ENCODE measurements around the gene TADA3. TPM values are rescaled to one million over a fixed set of nuclear protein-coding genes. Genes with fewer than 3 reads are reported as not detected.

TADA3 gene
- total RNA-seq, 2 donors from 2014 or later = 44.2 to 48.8 TPM

DNA sequence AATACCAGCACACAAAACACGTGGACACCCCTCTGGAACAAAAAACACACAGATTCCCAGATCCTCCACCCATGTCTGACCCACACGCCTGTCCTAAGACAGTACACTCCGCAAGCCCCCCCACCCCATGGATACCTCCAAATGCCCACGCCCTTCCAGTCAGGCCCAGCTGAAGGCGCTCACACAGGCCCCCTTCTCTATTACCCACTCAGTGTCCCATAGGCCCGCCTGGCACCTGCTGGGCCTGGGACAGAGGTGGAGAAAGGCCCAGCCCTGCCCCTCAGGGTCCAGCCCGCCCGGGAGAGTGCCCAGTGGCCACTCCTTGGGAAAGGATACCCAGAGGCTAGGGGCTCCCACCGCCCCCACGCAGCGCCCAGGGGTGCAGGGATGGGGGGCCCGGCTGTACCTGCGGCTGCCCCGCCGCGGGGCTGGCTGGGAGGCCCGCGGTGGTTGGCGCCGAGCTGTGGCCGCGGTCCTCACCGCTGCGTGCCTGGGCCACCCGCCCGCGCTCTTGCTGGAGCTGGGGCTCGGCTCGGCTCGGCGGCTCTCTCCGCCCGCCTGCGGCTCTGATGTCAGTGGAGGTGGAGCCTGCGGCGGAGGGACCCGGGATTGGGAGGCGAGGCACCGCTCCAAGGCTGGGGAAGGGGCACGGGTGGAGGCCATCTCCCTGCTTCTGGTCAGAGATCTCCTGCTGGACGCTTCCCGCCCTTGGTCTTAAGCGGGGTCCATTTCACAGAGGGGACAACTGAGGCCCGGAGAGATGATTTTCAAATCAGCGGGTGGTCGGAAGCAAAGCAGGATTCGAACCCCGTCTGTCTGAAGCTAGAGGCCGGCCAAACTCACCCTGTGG, 22.6 kb downstream of the TADA3 start, which contains the start of gene CAMK1:
CAMK1 (minus strand) TSS at position 522 of the 850 bp plus-strand sequence. CDS start 2,198 bp downstream, outside the sequence.
- peak; percentile 94 for DNase-seq (ENCODE audit: low spot score)

DNA sequence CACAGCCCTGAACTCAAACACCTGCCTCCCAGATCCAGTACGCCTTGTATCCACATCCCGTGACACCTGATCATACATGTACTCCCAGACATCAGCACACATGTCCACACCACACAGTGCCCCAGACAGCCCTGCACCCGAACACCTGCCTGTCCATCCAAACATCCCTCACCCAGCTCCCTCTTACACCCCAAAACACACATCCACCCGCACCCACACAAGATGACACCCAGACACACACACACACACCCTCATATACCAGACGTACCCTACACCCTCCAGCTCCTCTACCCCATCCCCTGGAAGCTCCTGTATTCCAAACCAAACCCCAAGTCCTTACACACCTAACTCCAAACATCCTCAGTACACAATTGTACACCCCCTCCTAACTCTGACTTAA, 23.3 kb downstream of the TADA3 start:
- DNase-seq (ENCODE audit: low spot score) = no peak
- intact Hi-C loops (cut with DNase I) = no loop called here

More for the DNA sequence above, 22.6 kb downstream of the TADA3 start, which contains the start of gene CAMK1:
- intact Hi-C loops (cut with DNase I) = no loop called here

DNA sequence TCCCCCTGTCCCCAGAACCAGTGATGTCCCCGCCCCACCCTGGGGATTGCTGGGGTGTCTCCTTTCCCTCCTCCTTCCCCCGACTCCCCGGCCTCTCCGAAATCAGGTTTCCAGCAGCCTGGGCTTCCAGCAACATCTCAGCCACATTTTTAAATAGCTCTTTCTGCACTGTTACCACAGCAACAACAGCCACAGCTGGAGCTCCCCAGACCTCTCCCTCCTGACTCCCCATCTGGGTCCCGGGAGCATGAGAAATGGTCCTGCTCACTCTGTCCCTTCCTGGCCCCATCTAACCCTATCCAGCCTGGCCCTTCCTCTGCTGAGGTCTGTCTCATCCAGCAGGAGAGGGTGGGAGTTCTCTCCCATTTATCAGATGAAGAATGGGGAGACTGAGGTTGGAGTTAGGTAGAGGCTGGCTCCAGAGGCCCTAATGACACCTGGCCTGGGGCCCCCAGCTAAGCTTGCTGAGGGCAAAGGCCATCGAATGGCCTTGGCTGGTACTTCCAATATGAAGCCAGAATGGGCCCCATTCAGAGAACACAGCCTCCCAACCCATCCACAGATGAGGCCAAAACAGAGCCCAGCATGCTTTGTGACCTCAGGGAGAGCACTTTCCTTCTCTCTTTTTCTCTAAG, 24.0 kb downstream of the TADA3 start:
- intact Hi-C loops (cut with DNase I) = no loop called here
- DNase-seq (ENCODE audit: low spot score) = no peak

DNA sequence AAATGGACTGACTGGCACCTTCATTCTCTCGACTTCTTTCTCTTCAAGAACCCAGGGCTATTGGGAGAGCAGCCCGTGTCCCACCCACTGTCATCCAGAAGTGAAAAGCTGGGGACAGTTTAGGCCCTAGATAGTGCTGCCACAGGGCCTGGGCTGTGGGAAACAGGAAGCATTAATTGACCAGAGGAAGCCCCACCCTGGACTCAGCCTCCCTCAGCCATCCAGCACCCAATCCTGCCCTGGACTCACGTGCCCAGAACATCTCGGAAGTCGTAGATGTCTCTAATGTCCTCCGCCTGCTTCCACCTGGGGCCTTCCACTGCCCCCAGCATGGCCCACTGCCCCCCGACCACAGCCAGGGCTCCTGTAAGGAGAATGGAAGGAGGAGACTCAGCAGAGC, 24.9 kb downstream of the TADA3 start:
- DNase-seq (ENCODE audit: low spot score) = no peak
- intact Hi-C loops (cut with DNase I) = no loop called here

DNA sequence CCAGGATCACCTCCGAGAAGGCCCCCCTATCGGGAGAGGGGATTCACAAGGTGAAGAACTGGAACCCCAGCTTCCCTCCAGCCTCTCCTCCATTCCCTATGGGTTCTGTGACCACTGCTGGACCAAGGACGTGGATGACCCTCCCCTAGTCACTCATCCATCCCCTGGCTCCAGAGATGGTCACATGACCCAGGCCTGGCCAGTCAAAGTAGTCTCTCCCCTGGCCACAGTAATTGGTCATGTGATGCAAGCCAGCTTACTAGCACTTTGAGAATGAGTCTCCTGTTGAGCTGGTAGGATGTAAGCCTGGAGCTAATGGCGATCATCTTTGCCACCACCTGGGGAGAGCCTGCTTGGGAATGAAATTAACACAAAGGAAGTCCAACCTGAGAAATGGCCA, 26.4 kb downstream of the TADA3 start:
- intact Hi-C loops (cut with DNase I) = no loop called here
- no peak for DNase-seq (ENCODE audit: low spot score)

DNA sequence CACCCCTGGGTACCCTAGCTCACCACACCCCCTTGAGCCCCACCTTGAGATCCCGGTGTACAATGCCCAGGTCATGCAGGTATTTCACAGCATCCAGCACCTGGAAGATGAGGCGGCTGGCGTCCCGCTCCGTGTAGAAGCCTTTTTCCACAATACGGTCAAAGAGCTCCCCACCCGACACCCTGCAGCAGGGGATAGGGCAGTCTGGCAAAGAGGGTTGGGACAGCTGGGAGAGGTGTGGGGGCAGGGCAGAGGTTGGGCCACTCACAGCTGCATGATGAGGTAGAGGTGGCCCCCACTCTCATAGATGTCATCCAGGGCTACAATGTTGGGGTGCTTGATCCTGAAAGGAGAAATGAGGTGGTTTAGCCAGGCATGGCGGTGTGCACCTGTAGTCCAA, 29.4 kb downstream of the TADA3 start:
- intact Hi-C loops (cut with DNase I) = no loop called here
- no peak for DNase-seq (ENCODE audit: low spot score)

DNA sequence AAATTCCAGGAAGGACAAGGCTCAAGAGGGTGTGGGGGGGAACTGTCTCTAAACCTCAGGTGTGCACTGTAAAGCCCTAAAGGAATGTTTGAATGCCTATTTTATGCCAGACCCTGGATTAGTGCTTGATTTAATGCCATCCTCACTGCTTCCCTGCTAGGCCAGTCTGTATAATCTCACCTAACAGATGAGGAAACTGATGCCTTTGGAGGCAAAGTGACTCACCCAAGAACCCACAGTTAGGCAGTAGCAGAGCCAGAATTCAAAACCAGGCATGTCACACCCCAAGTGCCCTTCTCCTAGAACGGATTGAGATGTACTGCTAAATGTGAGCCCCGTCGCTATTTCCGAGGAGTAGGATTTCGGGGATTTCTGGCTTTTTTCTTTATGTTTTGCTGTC, 30.4 kb downstream of the TADA3 start:
- no peak for DNase-seq (ENCODE audit: low spot score)
- intact Hi-C loops (cut with DNase I) = no loop called here

DNA sequence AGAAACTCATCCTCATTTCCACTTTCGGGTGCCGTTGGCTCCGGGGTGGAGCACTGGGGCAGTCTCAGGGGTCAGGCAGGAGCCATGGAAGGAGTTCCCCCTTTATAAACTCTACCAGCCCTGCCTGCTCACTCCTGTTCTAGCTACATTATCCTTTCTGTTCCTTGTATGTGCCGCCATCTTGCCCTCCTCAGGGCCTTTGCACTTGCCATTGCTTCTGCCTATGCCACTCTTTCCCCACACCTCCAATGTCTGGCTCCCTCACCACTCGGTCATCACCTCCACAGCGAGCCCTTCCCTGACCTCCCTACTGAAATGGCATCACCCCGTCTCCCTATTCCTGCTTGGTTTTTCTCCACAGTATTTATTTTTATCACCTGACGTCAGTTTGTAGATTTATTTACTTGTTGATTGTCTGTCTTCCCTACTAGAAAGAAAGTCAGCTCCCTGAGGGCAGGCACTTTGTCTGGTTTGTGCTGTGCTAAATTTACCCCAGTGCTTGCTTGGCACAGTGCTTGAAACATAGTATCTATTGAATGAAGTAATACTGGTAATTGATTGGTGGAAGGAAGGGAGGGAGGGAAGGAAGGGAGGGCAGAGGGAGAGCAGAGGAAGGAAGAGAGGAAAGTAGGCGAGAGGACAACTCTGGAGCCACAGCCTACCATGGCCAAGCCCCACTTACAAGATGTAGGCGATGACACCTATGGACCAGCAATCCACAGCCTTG, 31.3 kb downstream of the TADA3 start:
- no peak for DNase-seq (ENCODE audit: low spot score)
- intact Hi-C loops (cut with DNase I) = no loop called here

DNA sequence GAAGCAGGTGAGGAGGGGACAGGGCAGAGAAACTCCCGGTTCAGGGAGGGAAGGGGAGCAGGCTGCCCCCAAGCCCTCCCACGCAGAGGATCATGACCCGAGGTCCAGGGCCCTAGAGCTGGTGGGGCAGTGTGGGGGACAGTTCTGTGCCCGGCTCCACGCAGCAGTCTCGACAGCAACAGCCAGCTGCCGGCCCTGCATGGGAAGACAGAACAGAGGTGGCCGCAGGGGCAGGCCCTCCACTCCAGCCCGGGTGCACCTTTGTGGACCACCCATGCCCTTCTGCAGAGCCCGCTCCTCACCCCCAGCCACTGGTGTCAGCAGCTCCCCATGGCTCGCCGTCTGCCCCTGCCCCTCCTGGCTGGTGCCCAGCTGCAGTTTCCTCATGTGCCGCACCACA, 34.8 kb downstream of the TADA3 start:
- no peak for DNase-seq (ENCODE audit: low spot score)
- intact Hi-C loops (cut with DNase I) = no loop called here

DNA sequence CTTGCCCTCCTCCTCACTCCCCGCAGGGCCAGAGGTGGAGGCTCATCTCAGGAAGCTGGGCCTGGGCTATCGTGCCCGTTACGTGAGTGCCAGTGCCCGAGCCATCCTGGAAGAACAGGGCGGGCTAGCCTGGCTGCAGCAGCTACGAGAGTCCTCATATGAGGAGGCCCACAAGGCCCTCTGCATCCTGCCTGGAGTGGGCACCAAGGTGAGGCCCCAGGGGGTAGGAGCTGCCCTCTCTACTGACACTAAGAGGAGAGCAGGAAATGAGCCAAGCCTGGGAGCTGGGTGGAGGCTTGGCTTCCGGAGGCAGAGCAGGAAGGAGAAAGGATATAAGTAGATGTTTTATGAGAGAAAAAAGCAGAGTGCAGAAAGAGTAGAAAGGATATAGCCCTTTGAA, 37.6 kb downstream of the TADA3 start:
- DNase-seq (ENCODE audit: low spot score) = no peak
- intact Hi-C loops (cut with DNase I) = no loop called here

DNA sequence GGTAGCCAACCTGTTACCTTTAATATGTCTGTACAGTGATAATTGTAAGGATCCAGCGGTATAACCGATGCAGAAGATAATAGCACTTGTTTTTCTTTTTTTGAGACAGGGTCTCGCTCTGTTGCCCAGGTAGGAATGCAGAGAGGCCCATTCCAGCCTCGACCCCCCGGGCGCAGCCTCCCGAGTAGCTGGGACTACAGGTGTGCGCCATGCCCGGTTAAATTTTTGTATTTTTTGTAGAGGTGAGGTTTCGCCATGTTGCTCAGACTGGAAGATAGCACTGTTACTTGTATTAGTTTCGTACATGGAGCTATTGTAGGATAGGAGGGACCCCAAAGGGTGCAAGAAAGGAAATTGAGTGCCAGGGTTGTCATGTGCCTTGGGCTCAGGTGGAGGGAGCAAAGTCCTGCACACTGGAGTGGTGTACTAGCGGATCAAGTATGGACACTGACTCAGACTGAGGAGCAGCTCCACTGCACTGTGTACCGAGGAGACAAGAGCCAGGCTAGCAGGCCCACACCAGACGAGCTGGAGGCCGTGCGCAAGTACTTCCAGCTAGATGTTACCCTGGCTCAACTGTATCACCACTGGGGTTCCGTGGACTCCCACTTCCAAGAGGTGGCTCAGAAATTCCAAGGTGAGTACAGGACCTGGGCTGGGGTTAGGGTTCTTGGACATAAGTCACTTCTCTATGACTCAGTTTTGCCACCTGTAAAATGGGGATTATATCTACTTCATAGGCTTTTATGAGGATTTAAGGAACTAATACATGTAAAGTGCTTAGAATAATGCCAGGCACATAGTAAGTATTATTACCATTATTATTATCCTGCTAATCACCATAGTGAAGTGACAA, 41.5 kb downstream of the TADA3 start:
- intact Hi-C loops (cut with DNase I) = no loop called here
- no peak for DNase-seq (ENCODE audit: low spot score)

DNA sequence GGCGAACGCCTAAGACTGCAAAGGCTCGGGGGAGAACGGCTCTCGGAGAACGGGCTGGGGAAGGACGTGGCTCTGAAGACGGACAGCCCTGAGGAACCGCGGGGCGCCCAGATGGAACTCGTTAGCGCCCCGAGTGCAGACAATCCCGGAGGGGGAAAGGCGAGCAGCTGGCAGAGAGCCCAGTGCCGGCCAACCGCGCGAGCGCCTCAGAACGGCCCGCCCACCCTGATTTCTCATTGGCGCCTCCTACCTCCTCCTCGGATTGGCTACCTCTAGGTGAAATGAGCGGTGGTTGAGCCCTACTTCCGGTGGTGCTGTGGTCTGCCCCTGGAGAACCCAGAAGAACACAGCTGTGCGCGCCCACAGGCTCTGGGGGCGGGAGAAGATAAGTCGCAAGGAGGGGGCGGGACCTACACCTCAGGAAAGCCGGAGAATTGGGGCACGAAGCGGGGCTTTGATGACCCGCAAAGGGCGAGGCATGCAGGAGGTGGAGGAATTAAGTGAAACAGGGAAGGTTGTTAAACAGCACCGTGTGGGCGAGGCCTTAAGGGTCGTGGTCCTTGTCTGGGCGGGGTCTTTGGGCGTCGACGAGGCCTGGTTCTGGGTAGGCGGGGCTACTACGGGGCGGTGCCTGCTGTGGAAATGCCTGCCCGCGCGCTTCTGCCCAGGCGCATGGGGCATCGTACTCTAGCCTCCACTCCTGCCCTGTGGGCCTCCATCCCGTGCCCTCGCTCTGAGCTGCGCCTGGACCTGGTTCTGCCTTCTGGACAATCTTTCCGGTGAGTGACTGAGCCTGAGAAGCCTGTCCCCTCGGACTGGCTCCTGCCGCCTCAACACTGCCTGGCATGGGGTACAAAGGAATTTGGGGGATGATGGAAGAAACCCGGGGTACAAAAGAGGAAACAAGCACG, 42.4 kb downstream of the TADA3 start, which contains the start of gene OGG1:
OGG1 (plus strand) TSS at position 308 of the 911 bp plus-strand sequence; CDS start at position 643, 335 bp downstream.
- DNase-seq (ENCODE audit: low spot score) = peak; percentile 99
- intact Hi-C loops (cut with DNase I) = no loop called here

DNA sequence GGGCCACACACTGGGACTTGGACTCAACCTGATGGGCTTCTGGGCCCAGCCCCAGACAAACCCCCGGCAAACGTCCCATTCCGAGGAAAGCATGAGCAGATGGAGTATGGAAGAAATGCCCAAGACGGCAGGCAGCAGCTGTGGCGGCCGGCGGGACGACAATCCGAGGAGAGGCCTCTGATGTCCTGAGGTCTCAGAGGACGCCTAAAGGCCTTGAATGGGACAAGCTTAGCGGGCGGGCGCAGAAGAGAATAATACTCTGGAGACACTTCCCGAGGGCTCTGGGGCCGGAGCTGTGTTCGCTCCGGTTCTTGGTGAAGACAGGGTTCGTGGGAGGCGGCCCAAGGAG, 43.0 kb downstream of the TADA3 start:
- DNase-seq (ENCODE audit: low spot score) = no peak
- intact Hi-C loops (cut with DNase I) = no loop called here

DNA sequence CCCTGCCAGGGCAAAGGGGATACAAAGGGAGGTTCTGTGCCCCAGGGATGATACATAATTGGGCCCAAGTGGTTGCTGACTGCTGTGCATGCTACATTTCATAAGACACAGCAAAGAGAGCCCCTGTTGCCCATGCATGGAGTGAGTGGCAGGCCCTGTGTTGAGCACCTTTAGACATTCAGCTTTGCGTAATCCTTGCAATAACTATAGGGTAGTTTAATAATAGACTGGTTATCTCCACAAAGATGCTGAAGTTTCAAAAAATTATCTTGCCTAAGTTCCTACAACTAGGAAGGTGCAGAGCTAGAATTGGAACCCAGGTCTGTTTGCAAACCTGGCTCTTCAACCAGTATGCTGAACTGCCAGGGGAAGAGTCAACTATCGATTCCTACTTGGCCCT, 44.2 kb downstream of the TADA3 start:
- intact Hi-C loops (cut with DNase I) = no loop called here
- DNase-seq (ENCODE audit: low spot score) = no peak

DNA sequence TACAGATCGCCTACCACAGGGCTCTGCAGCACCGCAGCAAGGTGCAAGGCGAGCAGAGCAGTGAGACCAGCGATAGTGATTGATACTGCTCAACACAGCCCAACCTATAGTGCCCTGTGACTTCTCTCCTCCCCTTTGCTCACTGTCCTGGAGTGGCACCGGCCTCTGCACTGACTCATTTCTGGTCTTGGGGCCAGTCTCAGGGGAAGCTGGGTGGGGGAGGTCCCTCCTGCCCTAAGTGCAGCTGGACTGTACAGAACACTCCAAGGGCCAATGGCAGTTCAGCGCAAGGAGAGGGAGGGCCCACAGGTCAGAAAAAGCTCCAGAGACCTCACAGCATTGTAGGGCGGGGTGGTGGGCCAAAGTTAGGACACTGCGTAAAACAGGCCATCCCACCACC, 45.0 kb downstream of the TADA3 start:
- intact Hi-C loops (cut with DNase I) = loop anchor here in 1 of 2 donors (2.0 kb wide), 1 partner anchor 14 kb away; no protein-coding TSS in a partner anchor
- DNase-seq (ENCODE audit: low spot score) = no peak

DNA sequence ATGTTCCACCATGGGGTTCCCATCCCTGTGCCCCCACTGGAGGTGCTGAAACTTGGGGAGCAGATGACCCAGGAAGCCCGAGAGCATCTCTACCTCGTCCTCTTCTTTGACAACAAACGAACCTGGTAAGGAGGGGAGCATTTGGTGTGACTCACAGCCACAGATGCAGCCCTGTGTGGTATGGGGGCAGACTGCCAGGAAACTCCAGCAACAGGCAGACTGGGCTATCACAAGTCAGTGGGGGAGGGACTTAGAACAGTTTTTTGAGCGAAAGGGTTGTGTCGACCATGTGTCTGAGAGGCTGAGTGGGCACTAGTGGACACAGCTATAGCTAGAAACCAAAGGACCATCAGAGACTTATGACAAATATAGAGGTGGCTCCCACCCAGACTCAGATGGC, 45.9 kb downstream of the TADA3 start:
- no peak for DNase-seq (ENCODE audit: low spot score)
- intact Hi-C loops (cut with DNase I) = loop anchor here in 1 of 2 donors (2.0 kb wide), 1 partner anchor 14 kb away; no protein-coding TSS in a partner anchor

DNA sequence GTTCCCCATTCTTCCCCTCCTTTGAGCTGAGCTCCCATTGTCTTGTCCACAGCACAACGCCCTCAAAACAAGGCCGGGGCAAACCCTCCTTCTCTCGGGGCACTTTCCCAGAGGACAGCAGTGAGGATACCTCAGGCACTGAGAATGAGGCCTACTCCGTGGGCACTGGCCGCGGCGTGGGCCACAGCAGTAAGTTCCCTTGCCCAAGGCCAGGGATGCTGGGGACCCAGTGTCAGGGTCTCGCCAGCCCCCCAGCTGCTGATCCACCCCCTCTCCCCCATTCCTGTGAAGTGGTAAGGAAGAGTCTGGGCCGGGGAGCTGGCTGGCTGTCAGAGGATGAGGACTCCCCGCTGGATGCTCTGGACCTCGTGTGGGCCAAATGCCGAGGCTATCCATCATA, 46.8 kb downstream of the TADA3 start:
- no peak for DNase-seq (ENCODE audit: low spot score)
- intact Hi-C loops (cut with DNase I) = no loop called here

DNA sequence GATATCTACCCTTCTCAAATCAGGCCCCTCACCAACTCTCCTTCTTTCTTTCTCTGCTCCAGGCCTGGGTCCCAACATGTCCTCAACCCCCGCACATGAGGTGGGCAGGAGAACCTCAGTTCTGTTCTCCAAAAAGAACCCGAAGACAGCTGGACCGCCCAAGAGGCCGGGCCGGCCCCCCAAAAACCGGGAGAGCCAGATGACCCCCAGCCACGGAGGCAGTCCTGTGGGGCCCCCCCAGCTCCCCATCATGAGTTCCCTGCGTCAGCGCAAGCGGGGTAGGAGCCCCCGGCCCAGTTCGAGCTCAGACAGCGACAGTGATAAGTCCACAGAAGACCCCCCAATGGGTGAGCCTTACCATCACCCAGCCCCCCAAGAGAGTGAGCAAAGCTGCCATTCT, 48.1 kb downstream of the TADA3 start:
- intact Hi-C loops (cut with DNase I) = no loop called here
- DNase-seq (ENCODE audit: low spot score) = peak; percentile 67

Data from posterior vena cava (tissue), 2 donors.